Activated CD8-positive, alpha-beta T cell treated with anti-CD3 and anti-CD28 coated beads, Interleukin-2, amount 10 ng/mL, durations not matched to agents 7 days and 5 days (primary cell): ENCODE measurements around the gene RAB17. TPM values are rescaled to one million over a fixed set of nuclear protein-coding genes. Genes with fewer than 3 reads are reported as not detected.

Experiments
- ATAC-seq: fragments of 150-1000 bp; cut with Tn5 transposase; one replicate; pipeline ENCODE4 v1.10.0; 2021; ENCODE audit warnings: moderate library complexity
- CTCF ChIA-PET: fragments of 350-600 bp; sonication (Branson Sonifier 250); formaldehyde crosslinking; loops from one replicate; lab custom pipeline; 2021; ENCODE audit warnings: antibody characterized with exemption; lab: Charles Lee
- POLR2A ChIA-PET: fragments of 350-600 bp; sonication (Branson Sonifier 250); formaldehyde crosslinking; loops from one replicate; lab custom pipeline; 2021; ENCODE audit warnings: antibody characterized with exemption; lab: Charles Lee
- DNase-seq: peaks from one replicate; pipeline ENCODE4 v3.0.0-alpha.2; 2020
- H3K27ac Mint-ChIP-seq: one replicate; pipeline ENCODE4 v1.8.0; 2021; ENCODE audit warnings: mild to moderate bottlenecking, mixed read lengths
- H3K27me3 Mint-ChIP-seq: one replicate; pipeline ENCODE4 v1.8.0; 2021; ENCODE audit warnings: low read depth, mixed read lengths
- H3K36me3 Mint-ChIP-seq: one replicate; pipeline ENCODE4 v1.8.0; 2021; ENCODE audit warnings: low read depth, mixed read lengths
- H3K4me1 Mint-ChIP-seq: one replicate; pipeline ENCODE4 v1.8.0; 2021; ENCODE audit warnings: low read depth, mixed read lengths
- H3K4me3 Mint-ChIP-seq: one replicate; pipeline ENCODE4 v1.8.0; 2021; ENCODE audit warnings: mild to moderate bottlenecking, mixed read lengths
- H3K9me3 Mint-ChIP-seq: one replicate; pipeline ENCODE4 v1.8.0; 2022; ENCODE audit warnings: mixed read lengths; ENCODE audit not compliant: insufficient read depth
- total RNA-seq, 2 experiments: library from RNA; stranded (reverse); gene quantifications; one replicate each; pipeline ENCODE4 v1.2.3, GENCODE V29; 2021

The RAB17 gene
- total RNA-seq, 2 experiments from 2014 or later = 0.16 to 0.61 TPM

DNA sequence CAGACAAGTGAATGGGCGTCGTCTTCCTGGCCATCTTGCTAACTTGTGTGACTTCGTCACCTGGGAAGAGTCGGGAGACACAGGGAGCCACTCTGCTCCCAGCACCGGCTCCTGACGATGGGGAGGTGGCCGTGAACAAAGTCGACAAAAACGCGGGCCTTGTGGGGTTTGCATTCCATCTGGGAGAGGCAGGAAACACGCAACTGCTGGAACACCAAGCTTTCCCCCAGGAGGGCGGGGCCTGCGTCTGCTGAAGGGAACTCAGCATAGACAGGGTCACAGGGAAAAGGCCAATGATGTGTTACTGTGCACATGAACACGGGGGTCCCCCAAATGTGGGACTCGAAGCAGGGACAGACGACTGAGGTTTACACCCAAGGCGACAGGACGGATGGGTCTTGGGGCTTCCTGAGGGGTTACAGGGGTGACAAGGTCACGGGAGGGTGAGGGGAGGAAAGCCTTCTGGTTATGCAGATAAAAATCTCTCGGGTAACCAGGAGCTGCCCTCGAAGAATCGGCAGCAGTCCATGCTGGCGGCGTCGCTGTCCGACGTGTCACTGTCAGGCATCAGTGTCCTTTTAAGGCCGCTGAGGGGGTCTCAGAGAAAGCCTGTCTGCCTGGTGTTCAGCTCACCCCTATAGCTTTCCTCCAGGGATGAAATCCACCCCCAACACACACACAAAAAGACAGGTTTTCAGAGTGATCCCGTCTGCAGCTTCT, 52.4 kb downstream of the RAB17 start:
- DNase-seq (no peak), ATAC-seq (no peak)
- Mint-ChIP-seq H3K27ac (no peak overlapping the region), H3K27me3 (no peaks in the 10 kb centered on the region), H3K36me3 (no peaks in the 10 kb centered on the region), H3K9me3 (no peaks in the 10 kb centered on the region), H3K4me3 (no peak overlapping the region), H3K4me1 (no peaks in the 10 kb centered on the region)
- ChIA-PET CTCF (interaction anchor here (0.5 to 1.3 kb wide), 2 partner anchors 26 to 619 kb away, joined by 4 read pairs; no protein-coding TSS in a partner anchor), POLR2A (no interaction called here)

DNA sequence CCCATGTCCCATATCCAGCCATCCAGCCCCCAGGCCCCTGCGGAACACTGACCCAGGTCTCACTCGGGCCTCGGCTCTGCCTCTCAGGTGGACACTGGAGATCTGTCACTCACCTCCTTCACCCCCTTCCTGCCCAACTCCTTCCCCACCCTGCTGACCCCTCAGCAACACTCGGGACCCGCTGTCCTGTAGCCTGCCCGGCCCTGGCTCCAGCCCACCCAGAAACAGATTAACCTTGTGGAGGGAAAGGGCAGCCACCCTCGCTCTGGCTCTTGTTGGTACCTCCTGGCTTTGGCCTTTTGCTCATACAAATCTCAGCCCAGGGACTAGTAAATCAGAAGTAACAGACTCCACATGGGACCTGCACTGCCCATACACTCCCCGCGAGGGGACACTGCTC, 53.9 kb downstream of the RAB17 start:
- no peaks in the 10 kb centered on the region for H3K4me1 Mint-ChIP-seq
- no peaks in the 10 kb centered on the region for H3K27me3 Mint-ChIP-seq
- H3K36me3 Mint-ChIP-seq = no peaks in the 10 kb centered on the region
- H3K9me3 Mint-ChIP-seq = no peaks in the 10 kb centered on the region
- H3K4me3 Mint-ChIP-seq = no peak overlapping the region
- no peak for DNase-seq
- ChIA-PET POLR2A (no interaction called here), CTCF (no interaction called here)
- no peak for ATAC-seq
- H3K27ac Mint-ChIP-seq = no peak overlapping the region

DNA sequence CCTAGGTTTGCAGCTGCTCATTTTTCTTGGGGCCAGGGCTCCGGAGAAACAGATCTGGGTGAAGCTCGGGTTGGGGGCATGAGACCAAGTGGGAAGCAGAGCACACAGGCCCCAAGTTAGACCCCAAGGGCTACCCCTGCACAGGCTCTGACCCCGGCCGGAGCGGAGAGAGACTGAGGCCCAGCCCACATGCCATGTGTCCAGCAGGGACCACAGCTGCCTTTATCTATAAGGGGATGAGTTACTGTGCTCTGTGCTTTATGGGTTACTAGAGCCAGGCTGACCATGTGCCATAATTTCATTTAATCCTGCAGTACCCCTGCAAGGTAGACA, 54.5 kb downstream of the RAB17 start:
- Mint-ChIP-seq H3K27me3 (no peaks in the 10 kb centered on the region), H3K36me3 (no peaks in the 10 kb centered on the region), H3K9me3 (no peaks in the 10 kb centered on the region), H3K27ac (no peak overlapping the region), H3K4me1 (no peaks in the 10 kb centered on the region), H3K4me3 (no peak overlapping the region)
- ATAC-seq (no peak), DNase-seq (no peak)
- ChIA-PET CTCF (no interaction called here), POLR2A (no interaction called here)

DNA sequence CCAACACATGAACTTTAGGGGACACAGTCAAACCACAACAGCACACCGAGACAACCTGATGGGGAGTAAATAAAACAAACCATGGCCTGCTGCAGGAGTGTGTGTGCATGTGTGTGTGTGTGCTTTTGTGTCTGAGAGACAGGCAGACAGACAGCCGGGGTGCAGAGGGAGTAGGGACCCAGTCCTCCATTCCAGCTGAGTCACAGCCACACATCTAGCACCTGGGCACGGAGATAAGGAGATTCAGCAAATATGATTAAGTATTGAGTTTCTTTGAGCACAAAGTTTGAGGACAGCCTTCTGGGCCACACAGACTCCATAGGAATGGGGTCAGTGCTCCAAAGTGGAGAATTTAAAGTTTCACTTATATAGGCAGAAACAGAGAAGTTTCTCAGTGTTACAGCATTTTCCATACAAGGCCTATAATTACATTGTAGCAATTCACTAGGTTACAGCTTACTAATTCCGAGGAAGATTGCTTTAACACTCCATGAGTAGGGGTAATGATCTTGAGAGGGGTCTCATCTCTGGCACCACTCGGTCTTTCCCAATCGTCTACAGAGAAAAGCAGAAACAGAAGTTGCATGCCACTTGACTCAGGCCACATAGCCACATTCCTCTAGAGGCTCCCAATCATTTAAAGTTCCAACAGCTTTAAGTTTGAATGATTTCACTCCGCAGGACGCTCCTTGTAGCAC, 55.0 kb downstream of the RAB17 start:
- Mint-ChIP-seq H3K36me3 (no peaks in the 10 kb centered on the region), H3K4me1 (no peaks in the 10 kb centered on the region), H3K9me3 (no peaks in the 10 kb centered on the region), H3K27me3 (no peaks in the 10 kb centered on the region), H3K4me3 (no peak overlapping the region), H3K27ac (no peak overlapping the region)
- ChIA-PET CTCF (no interaction called here), POLR2A (no interaction called here)
- ATAC-seq = no peak
- DNase-seq = no peak

DNA sequence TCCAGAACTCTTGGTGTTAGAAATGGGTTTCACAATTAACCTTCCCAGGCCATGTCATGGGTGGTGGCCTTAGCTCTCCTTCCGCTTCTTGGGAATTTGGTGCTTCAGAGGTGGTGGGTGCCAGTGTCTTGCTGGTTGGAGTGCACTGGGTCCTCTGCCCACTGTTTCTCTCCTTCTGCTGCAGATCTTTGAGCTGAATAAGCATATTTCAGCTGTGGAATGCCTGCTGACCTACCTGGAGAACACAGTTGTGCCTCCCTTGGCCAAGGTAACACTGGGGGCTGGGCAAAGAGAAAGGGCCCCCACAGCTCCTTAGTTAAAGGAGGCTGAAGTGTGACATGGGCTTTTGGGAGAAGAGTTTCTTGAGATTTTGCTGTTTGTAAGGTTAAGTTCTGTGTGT, 56.2 kb downstream of the RAB17 start:
- Mint-ChIP-seq H3K4me1 (no peaks in the 10 kb centered on the region), H3K9me3 (no peaks in the 10 kb centered on the region), H3K27me3 (no peaks in the 10 kb centered on the region), H3K27ac (no peak overlapping the region), H3K36me3 (no peaks in the 10 kb centered on the region), H3K4me3 (no peak overlapping the region)
- ATAC-seq = no peak
- ChIA-PET POLR2A (no interaction called here), CTCF (interaction anchor here (1.1 kb wide), 1 partner anchor 37 kb away, joined by 4 read pairs; no protein-coding TSS in a partner anchor)
- DNase-seq = no peak

DNA sequence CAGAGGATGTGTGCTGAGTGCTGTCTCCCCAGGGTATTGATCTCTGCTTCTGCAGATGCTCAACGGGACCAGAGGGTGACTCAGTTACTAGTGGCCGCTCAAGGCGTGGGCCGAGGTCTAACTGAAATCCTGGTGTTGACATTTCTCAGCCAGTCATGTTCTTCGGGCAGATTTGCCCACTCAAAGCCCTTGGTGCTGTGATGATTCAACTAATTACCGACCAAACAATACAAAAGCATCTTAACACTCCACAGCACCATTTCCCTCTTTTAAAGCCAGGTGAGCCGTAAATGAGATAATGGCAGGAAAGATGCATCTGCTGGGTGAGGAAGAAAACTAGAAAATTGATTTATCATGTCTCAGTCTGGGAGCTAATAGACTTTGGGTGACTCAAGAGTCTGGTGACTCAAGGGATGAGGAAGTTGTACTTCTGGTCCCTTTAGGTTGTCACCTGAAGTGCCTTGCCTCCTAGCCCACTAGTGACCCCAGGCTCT, 56.8 kb downstream of the RAB17 start:
- ATAC-seq (no peak), DNase-seq (no peak)
- Mint-ChIP-seq H3K27ac (no peak overlapping the region), H3K9me3 (no peaks in the 10 kb centered on the region), H3K27me3 (no peaks in the 10 kb centered on the region), H3K4me1 (no peaks in the 10 kb centered on the region), H3K4me3 (no peak overlapping the region), H3K36me3 (no peaks in the 10 kb centered on the region)
- ChIA-PET CTCF (interaction anchor here (1.1 to 1.4 kb wide), 2 partner anchors 21 to 38 kb away, joined by 4 read pairs; no protein-coding TSS in a partner anchor), POLR2A (no interaction called here)

DNA sequence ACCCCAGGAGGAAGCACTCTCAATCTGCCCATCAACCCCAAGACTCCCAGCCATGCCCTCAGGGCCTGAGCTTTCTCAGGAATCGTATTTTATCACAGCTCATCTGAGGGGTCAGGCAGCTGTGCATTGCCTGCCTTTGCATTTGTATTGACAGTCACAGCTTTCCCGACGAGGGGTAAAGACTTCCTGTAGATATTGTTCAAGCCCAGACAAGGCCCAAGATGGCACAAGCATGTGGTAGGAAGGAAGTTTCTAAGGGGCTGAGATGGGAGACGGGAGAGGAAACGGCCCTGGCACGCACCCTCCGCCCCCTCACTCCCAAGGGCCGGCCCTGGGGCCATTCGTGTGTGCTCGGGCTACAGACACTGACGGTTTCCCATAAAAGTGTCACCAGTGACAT, 58.4 kb downstream of the RAB17 start:
- H3K36me3 Mint-ChIP-seq = no peaks in the 10 kb centered on the region
- no peaks in the 10 kb centered on the region for H3K9me3 Mint-ChIP-seq
- no peaks in the 10 kb centered on the region for H3K4me1 Mint-ChIP-seq
- no peak overlapping the region for H3K4me3 Mint-ChIP-seq
- ATAC-seq (no peak), DNase-seq (no peak)
- POLR2A ChIA-PET = no interaction called here
- H3K27me3 Mint-ChIP-seq = no peaks in the 10 kb centered on the region
- H3K27ac Mint-ChIP-seq = no peak overlapping the region
- CTCF ChIA-PET = interaction anchor here (1.2 to 2.7 kb wide), 3 partner anchors 19 to 378 kb away, joined by 3 to 11 read pairs (median 8); no protein-coding TSS in a partner anchor

DNA sequence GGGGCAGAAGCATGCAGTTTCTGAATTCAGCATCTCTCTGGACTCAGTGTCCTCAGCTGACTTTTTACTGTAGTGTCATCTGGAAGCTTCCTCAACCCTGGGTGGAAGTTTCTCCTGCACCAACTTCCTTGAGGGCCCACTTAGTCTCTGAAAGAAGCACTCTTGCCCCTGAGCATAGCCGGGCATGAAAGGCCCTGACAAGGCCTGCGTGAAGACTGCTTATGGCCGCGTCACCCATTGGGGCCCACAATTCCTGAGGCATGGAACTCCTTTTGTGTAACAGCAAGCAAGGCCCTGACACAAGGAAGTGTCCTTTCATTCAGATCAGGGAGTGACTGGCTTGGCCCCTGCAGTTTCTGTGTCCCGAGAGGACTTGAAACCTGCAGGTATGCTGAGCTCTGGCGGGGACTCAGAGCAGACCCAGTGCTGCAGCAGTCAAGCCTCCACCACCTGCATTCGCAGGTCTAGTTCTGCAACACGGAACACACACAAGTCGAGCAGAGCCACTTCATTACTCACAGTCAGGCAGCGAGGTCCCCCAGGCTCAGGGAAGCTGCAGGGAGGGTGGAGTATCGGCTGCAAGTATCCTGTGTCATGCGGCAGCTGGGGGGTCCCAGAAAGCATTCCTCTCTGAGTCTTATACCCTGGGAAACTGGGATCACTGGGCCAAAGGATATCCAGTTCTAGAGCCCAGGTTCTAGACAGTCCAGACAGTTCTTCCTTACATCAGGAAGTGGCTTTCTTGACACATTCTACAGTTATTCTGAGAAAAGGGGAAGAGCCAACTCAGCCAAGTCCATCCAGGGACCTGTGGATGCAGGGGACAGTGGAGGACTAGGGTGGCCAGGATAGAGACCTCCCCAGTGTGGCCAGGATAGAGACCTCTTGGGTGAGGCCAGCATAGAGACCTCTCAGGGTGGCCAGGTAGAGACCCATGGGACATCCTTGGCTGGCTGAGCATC, 59.8 kb downstream of the RAB17 start:
- Mint-ChIP-seq H3K36me3 (no peaks in the 10 kb centered on the region), H3K4me1 (no peaks in the 10 kb centered on the region), H3K4me3 (no peak overlapping the region), H3K27me3 (no peaks in the 10 kb centered on the region), H3K27ac (no peak overlapping the region), H3K9me3 (no peaks in the 10 kb centered on the region)
- ChIA-PET POLR2A (no interaction called here), CTCF (interaction anchor here (2.1 to 2.7 kb wide), 2 partner anchors 18 to 41 kb away, joined by 8 to 11 read pairs; no protein-coding TSS in a partner anchor)
- ATAC-seq (no peak), DNase-seq (no peak)

DNA sequence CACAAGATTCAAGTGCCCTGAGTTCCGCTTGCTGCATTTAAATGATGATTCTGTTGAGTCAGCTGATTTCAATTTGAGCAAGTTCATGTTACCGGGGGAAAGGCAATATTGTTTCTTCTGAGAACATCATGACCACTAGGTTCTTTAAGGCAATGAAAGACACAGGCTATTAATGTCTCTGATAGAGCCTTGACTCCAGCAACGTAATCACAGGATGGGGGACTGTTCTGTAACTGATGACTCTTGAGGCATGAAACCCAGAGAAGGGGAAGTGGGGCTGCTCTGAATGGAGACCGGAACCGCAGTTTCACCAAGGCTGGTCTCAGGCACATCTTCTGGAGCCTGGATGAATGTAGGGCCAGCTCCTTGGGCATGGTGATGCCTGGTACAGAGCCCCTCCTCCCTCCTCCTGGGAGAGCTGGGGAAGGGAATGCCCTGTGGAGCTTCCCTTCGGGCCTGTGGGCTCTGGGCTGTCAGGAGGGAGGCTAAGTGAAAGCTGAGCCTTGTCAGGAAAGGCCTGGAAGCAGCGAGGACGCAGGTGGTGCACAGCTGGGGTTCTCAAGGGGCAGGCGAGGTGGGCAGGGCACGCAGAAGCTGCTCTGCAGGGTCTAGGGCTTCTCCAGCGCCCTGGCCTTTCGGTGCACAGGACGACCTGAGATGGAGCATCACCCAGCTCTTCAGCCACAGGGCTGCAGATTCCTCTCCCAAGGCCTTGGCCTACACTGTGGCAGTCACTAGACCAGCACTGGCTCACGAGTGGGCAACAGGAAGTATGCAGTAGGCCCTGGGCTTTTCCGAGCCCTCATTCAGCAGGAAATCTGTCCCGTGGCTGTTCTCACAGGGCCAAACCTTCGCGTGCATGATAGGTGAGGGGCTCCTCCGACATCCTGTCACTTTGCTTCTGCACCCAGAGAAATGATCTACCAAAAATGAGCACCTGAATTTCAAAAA, 60.8 kb downstream of the RAB17 start:
- no peaks in the 10 kb centered on the region for H3K9me3 Mint-ChIP-seq
- CTCF ChIA-PET = interaction anchor here (1.6 to 2.7 kb wide), 2 partner anchors 17 kb away, joined by 5 to 11 read pairs; no protein-coding TSS in a partner anchor
- ATAC-seq = no peak

DNA sequence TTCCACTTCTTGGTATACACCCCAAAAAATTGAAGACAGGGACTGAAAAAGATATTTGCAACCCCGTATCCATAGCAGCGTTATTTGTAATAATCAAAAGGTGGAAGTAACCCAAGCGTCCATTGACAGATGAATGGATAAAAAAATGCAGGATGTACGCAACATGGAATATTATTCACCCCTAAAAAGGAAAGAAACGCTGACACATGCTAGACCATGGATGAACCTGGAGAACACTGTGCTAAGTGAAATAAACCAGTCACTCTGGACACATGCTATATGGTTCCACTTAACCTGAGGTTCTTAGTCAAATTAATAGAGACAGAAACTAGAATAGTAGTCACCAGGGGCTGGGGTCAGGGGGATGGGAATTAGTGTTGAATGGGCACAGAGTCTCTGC, 62.8 kb downstream of the RAB17 start:
- ATAC-seq (no peak), DNase-seq (no peak)
- Mint-ChIP-seq H3K27ac (no peak overlapping the region), H3K9me3 (no peaks in the 10 kb centered on the region), H3K27me3 (no peaks in the 10 kb centered on the region), H3K4me3 (no peak overlapping the region), H3K36me3 (no peaks in the 10 kb centered on the region), H3K4me1 (no peaks in the 10 kb centered on the region)
- ChIA-PET CTCF (no interaction called here), POLR2A (no interaction called here)

More for the DNA sequence above, 60.8 kb downstream of the RAB17 start:
- POLR2A ChIA-PET = no interaction called here
- H3K27ac Mint-ChIP-seq = no peak overlapping the region
- H3K27me3 Mint-ChIP-seq = no peaks in the 10 kb centered on the region
- no peaks in the 10 kb centered on the region for H3K4me1 Mint-ChIP-seq
- H3K4me3 Mint-ChIP-seq = no peak overlapping the region
- H3K36me3 Mint-ChIP-seq = no peaks in the 10 kb centered on the region
- no peak for DNase-seq

DNA sequence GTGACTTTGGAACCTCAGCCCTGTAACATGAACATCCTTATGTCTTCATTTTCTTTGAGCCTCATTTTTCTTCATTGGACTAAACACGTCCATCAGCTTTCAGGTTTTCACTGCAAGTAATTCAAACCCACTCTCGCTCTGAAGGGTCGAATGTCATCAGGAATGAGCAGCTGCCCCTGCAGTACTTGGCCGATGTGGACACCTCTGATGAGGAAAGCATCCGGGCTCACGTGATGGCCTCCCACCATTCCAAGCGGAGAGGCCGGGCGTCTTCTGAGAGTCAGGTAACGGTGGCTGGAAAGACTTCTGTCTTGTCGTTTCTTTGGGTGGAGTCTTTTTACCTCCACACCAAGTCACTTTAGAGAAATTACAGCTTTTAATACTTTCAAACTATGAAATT, 63.3 kb downstream of the RAB17 start:
- H3K36me3 Mint-ChIP-seq = no peaks in the 10 kb centered on the region
- H3K4me1 Mint-ChIP-seq = no peaks in the 10 kb centered on the region
- DNase-seq = no peak
- H3K9me3 Mint-ChIP-seq = no peaks in the 10 kb centered on the region
- no peak for ATAC-seq
- no peak overlapping the region for H3K27ac Mint-ChIP-seq
- H3K27me3 Mint-ChIP-seq = no peaks in the 10 kb centered on the region
- POLR2A ChIA-PET = no interaction called here
- CTCF ChIA-PET = interaction anchor here (1.2 kb wide), 1 partner anchor 14 kb away, joined by 4 read pairs; no protein-coding TSS in a partner anchor
- H3K4me3 Mint-ChIP-seq = no peak overlapping the region
